ENCODE results near the gene PINK1.
"Not testable (repeated sequence)": the region's sequence is repeated elsewhere in the genome, so short reads cannot be mapped to it uniquely, and the experiment has no call there.

PINK1 gene

GRCh38 chr1:20633190-20634064 is at the start of gene PINK1:
Gene PINK1, plus strand, starts transcription at chr1:20633458. Its CDS starts 91 bp downstream, at chr1:20633549.
- DNase-seq (ENCODE audit: low read depth in 3 of 3) = peak; percentile 73 to 77 (median 75)

- DNase-seq (ENCODE audit: low read depth in 3 of 3) = no peak
Observed at GRCh38 chr1:20584890-20585289, 48.4 kb upstream of the PINK1 start.

GRCh38 chr1:20586953-20587660 is 46.2 kb upstream of the PINK1 start:
- DNase-seq (ENCODE audit: low read depth in 3 of 3) = no peak

GRCh38 chr1:20587661-20588053 is 45.6 kb upstream of the PINK1 start:
- DNase-seq (ENCODE audit: low read depth in 3 of 3) = no peak

- DNase-seq (ENCODE audit: low read depth in 3 of 3) = no peak
Observed at GRCh38 chr1:20588634-20589225, 44.5 kb upstream of the PINK1 start, which contains the start of gene CDA. Gene CDA, plus strand, starts transcription at chr1:20589097. Its CDS starts 33 bp downstream, at chr1:20589130.

- no peak for DNase-seq (ENCODE audit: low read depth in 3 of 3)
Observed at GRCh38 chr1:20589331-20590278, 43.7 kb upstream of the PINK1 start.

GRCh38 chr1:20590306-20590777 is 42.9 kb upstream of the PINK1 start:
- no peak for DNase-seq (ENCODE audit: low read depth in 3 of 3)

GRCh38 chr1:20593756-20594155 is 39.5 kb upstream of the PINK1 start:
- no peak for DNase-seq (ENCODE audit: low read depth in 3 of 3)

- no peak for DNase-seq (ENCODE audit: low read depth in 3 of 3)
Observed at GRCh38 chr1:20594746-20595145, 38.5 kb upstream of the PINK1 start.

- DNase-seq (ENCODE audit: low read depth in 3 of 3) = no peak
Observed at GRCh38 chr1:20596106-20596505, 37.2 kb upstream of the PINK1 start.

GRCh38 chr1:20597650-20598049 is 35.6 kb upstream of the PINK1 start:
- no peak for DNase-seq (ENCODE audit: low read depth in 3 of 3)

GRCh38 chr1:20600156-20600555 is 33.1 kb upstream of the PINK1 start:
- DNase-seq (ENCODE audit: low read depth in 3 of 3) = no peak

GRCh38 chr1:20601129-20601825 is 32.0 kb upstream of the PINK1 start:
- DNase-seq (ENCODE audit: low read depth in 3 of 3) = no peak

- DNase-seq (ENCODE audit: low read depth in 3 of 3) = no peak
Observed at GRCh38 chr1:20602851-20603450, 30.3 kb upstream of the PINK1 start.

- DNase-seq (ENCODE audit: low read depth in 3 of 3) = no peak
Observed at GRCh38 chr1:20603504-20604464, 29.5 kb upstream of the PINK1 start.

GRCh38 chr1:20604678-20605077 is 28.6 kb upstream of the PINK1 start:
- DNase-seq (ENCODE audit: low read depth in 3 of 3) = no peak

GRCh38 chr1:20606801-20607570 is 26.3 kb upstream of the PINK1 start:
- not testable (repeated sequence) for DNase-seq (ENCODE audit: low read depth in 3 of 3)

GRCh38 chr1:20609541-20609940 is 23.7 kb upstream of the PINK1 start:
- DNase-seq (ENCODE audit: low read depth in 3 of 3) = no peak

All from stimulated activated CD4-positive, alpha-beta T cell treated with anti-CD3 and anti-CD28 coated beads, TNF-alpha, amount 100 ng/mL, for 4 hours (primary cell).